Measurements from ENCODE around the gene HSPE1. TPM values are rescaled to one million over a fixed set of nuclear protein-coding genes. Genes with fewer than 3 reads are reported as not detected.

The HSPE1 gene
- total RNA-seq, 2 experiments from 2014 or later, result 50.8 to 56.2 TPM

- DNase-seq (no peak), ATAC-seq (ENCODE audit: poor library complexity) (no peak)
- POLR2A ChIA-PET, result interaction anchor here (1.0 kb wide), 1 partner anchor 26 kb away, joined by 3 read pairs; the partner anchor contains the start of gene SF3B1
- no peaks in the 10 kb centered on the region for H3K9me3 ChIP-seq (ENCODE audit: control insufficient read depth in 1 of 2, insufficient read depth in 1 of 2, low read length in 2 of 2)
- no peaks in the 10 kb centered on the region for H3K27me3 ChIP-seq (ENCODE audit: control insufficient read depth in 1 of 2, insufficient read depth in 2 of 2, low read length in 2 of 2)
- CTCF ChIA-PET, result interaction anchor here (1.3 kb wide), 1 partner anchor 82 kb away, joined by 3 read pairs; no protein-coding TSS in a partner anchor
- intact Hi-C loops (cut with DNase I, micrococcal nuclease), result loop anchor here (5.0 kb wide), 1 partner anchor 34 kb away; no protein-coding TSS in a partner anchor
- no peak overlapping the region for H3K27ac Mint-ChIP-seq
- no peaks in the 10 kb centered on the region for H3K9me3 Mint-ChIP-seq
- peaks cover 72% of the 10 kb centered on the region for H3K36me3 Mint-ChIP-seq (ENCODE audit: low read depth)
- TF ChIP-seq CTCF (IDR thresholded peaks at IDR 0.05), result no peak
- peaks cover 61% of the 10 kb centered on the region for H3K36me3 ChIP-seq (ENCODE audit: insufficient read depth, low read length)
- no peaks in the 10 kb centered on the region for H3K27me3 Mint-ChIP-seq
- H3K4me3 Mint-ChIP-seq, result no peak overlapping the region
- peaks cover 43% of the 10 kb centered on the region for H3K4me1 Mint-ChIP-seq (ENCODE audit: low read depth)
- H3K4me3 ChIP-seq (ENCODE audit: low read length), result no peak overlapping the region
- no peak overlapping the region for H3K27ac ChIP-seq (ENCODE audit: low read depth in 1 of 2, low read length in 2 of 2)
- peaks cover 9% of the 10 kb centered on the region for H3K4me1 ChIP-seq (ENCODE audit: insufficient read depth, low read length)
Measured at GRCh38 chr2:197461057-197461456, 39.1 kb upstream of the HSPE1 start.

- Histone ChIP-seq H3K36me3 (ENCODE audit: insufficient read depth, low read length) (peaks cover 87% of the 10 kb centered on the region), H3K27me3 (ENCODE audit: control insufficient read depth in 1 of 2, insufficient read depth in 2 of 2, low read length in 2 of 2) (no peaks in the 10 kb centered on the region), H3K4me1 (ENCODE audit: insufficient read depth, low read length) (peaks cover 3% of the 10 kb centered on the region), H3K27ac (ENCODE audit: low read depth in 1 of 2, low read length in 2 of 2) (no peak overlapping the region), H3K4me3 (ENCODE audit: low read length) (no peak overlapping the region), H3K9me3 (ENCODE audit: control insufficient read depth in 1 of 2, insufficient read depth in 1 of 2, low read length in 2 of 2) (no peaks in the 10 kb centered on the region)
- peaks cover 25% of the 10 kb centered on the region for H3K4me1 Mint-ChIP-seq (ENCODE audit: low read depth)
- no peak for DNase-seq
- H3K27ac Mint-ChIP-seq, result no peak overlapping the region
- H3K9me3 Mint-ChIP-seq, result no peaks in the 10 kb centered on the region
- no peaks in the 10 kb centered on the region for H3K27me3 Mint-ChIP-seq
- H3K4me3 Mint-ChIP-seq, result no peak overlapping the region
- POLR2A ChIA-PET, result interaction anchor here (1.1 kb wide), 1 partner anchor 11 kb away, joined by 4 read pairs; the partner anchor contains the start of gene COQ10B
- no peak for TF ChIP-seq CTCF (IDR thresholded peaks at IDR 0.05)
- H3K36me3 Mint-ChIP-seq (ENCODE audit: low read depth), result peaks cover 78% of the 10 kb centered on the region
- CTCF ChIA-PET, result no interaction called here
- intact Hi-C loops (cut with DNase I, micrococcal nuclease), result loop anchor here (5.0 kb wide), 1 partner anchor 37 kb away; no protein-coding TSS in a partner anchor
- ATAC-seq (ENCODE audit: poor library complexity), result no peak
Measured at GRCh38 chr2:197464175-197464574, 36.0 kb upstream of the HSPE1 start.

GRCh38 chr2:197472166-197472565, 28.0 kb upstream of the HSPE1 start:
- ChIA-PET CTCF (no interaction called here), POLR2A (no interaction called here)
- H3K4me1 ChIP-seq (ENCODE audit: insufficient read depth, low read length), result no peaks in the 10 kb centered on the region
- intact Hi-C loops (cut with DNase I, micrococcal nuclease), result loop anchor here in 1 of 2 experiments (5.0 kb wide), 1 partner anchor 65 kb away; no protein-coding TSS in a partner anchor
- H3K27ac ChIP-seq (ENCODE audit: low read depth in 1 of 2, low read length in 2 of 2), result no peak overlapping the region
- Mint-ChIP-seq H3K4me1 (ENCODE audit: low read depth) (no peaks in the 10 kb centered on the region), H3K27ac (no peak overlapping the region), H3K27me3 (no peaks in the 10 kb centered on the region), H3K9me3 (no peaks in the 10 kb centered on the region), H3K36me3 (ENCODE audit: low read depth) (peaks cover 83% of the 10 kb centered on the region), H3K4me3 (no peak overlapping the region)
- no peaks in the 10 kb centered on the region for H3K9me3 ChIP-seq (ENCODE audit: control insufficient read depth in 1 of 2, insufficient read depth in 1 of 2, low read length in 2 of 2)
- H3K27me3 ChIP-seq (ENCODE audit: control insufficient read depth in 1 of 2, insufficient read depth in 2 of 2, low read length in 2 of 2), result no peaks in the 10 kb centered on the region
- no peak for TF ChIP-seq CTCF (IDR thresholded peaks at IDR 0.05)
- no peak for ATAC-seq (ENCODE audit: poor library complexity)
- H3K36me3 ChIP-seq (ENCODE audit: insufficient read depth, low read length), result peaks cover 94% of the 10 kb centered on the region
- no peak overlapping the region for H3K4me3 ChIP-seq (ENCODE audit: low read length)
- DNase-seq, result no peak
